Measurements from ENCODE around the gene ITGB3BP. TPM values are rescaled to one million over a fixed set of nuclear protein-coding genes. Genes with fewer than 3 reads are reported as not detected.
"Not testable (repeated sequence)": the region's sequence is repeated elsewhere in the genome, so short reads cannot be mapped to it uniquely, and the experiment has no call there.

ITGB3BP gene
- total RNA-seq, 1 donor from 2014 or later: 12.7 TPM

DNA sequence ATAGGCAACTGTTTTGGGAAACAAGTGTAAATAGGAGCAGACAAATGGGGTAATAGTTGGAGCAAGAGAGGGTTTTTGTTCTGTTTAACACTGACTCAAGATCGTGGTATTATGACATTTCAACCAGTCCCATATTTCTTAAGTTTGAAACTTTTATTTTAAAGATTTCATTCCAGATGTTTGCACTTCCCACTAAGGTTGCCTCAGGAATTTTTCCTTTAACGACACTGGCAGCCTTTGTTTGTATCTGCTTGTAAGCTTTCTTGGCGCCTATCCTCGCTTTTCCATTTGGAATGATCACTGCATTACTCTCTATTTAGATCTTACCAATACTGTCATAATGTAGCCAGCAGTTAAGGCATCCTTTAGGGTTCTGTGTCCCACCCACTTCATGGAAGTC, 87.9 kb downstream of the ITGB3BP start:
- TF ChIP-seq, protein P1, sequence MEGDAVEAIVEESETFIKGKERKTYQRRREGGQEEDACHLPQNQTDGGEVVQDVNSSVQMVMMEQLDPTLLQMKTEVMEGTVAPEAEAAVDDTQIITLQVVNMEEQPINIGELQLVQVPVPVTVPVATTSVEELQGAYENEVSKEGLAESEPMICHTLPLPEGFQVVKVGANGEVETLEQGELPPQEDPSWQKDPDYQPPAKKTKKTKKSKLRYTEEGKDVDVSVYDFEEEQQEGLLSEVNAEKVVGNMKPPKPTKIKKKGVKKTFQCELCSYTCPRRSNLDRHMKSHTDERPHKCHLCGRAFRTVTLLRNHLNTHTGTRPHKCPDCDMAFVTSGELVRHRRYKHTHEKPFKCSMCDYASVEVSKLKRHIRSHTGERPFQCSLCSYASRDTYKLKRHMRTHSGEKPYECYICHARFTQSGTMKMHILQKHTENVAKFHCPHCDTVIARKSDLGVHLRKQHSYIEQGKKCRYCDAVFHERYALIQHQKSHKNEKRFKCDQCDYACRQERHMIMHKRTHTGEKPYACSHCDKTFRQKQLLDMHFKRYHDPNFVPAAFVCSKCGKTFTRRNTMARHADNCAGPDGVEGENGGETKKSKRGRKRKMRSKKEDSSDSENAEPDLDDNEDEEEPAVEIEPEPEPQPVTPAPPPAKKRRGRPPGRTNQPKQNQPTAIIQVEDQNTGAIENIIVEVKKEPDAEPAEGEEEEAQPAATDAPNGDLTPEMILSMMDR (IDR thresholded peaks at IDR 0.05; ENCODE audit: partially characterized antibody, unreplicated experiment): no peak
- no peaks in the 10 kb centered on the region for H3K36me3 Mint-ChIP-seq (ENCODE audit: unreplicated experiment)
- DNase-seq: no peak
- H3K4me3 Mint-ChIP-seq (ENCODE audit: unreplicated experiment): no peak overlapping the region
- no peaks in the 10 kb centered on the region for H3K4me1 Mint-ChIP-seq (ENCODE audit: low read depth, unreplicated experiment)
- H3K27me3 Mint-ChIP-seq (ENCODE audit: unreplicated experiment): no peaks in the 10 kb centered on the region
- peaks cover 2% of the 10 kb centered on the region for H3K9me3 Mint-ChIP-seq (ENCODE audit: unreplicated experiment)
- no peak overlapping the region for H3K27ac Mint-ChIP-seq (ENCODE audit: unreplicated experiment)

DNA sequence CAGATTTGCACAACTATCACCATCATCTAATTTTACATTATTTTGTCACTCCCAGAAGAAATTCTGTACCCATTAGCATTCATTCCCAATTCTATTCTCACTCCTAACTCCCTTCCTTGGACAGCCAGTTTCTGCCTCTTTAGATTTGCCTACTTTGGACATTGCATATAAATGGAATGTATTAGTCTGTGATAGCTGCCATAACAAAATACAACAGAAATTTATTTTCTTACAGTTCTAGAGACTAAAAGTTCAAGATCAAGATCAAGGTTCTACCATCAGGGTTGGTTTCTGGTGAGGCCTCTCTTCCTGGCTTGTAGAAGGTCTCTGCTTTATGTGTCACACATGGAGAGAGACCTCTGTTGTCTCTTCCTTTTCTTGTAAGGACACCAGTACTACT, 93.7 kb downstream of the ITGB3BP start:
- TF ChIP-seq, protein P1 (IDR thresholded peaks at IDR 0.05; ENCODE audit: partially characterized antibody, unreplicated experiment): no peak
- Mint-ChIP-seq H3K27me3 (ENCODE audit: unreplicated experiment) (no peaks in the 10 kb centered on the region), H3K36me3 (ENCODE audit: unreplicated experiment) (peaks cover 7% of the 10 kb centered on the region), H3K4me1 (ENCODE audit: low read depth, unreplicated experiment) (no peaks in the 10 kb centered on the region), H3K27ac (ENCODE audit: unreplicated experiment) (no peak overlapping the region), H3K4me3 (ENCODE audit: unreplicated experiment) (no peak overlapping the region), H3K9me3 (ENCODE audit: unreplicated experiment) (peaks cover 4% of the 10 kb centered on the region)
- no peak for DNase-seq

DNA sequence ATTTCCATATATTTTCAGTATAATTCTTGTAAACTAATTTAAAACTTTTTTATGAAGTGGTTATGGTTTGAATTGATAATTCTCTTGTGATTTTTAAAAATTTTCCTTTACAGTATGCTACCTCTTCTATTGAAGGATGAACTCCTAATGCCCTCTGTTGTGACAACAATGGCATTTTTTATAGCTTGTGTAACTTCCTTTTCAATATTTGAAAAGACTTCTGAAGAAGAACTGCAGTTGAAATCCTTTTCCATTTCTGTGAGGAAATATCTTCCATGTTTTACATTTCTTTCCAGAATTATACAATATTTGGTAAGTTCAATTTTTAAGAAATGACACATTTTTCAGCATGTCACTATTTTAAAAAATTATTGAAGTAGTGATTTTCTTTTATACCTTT, 94.2 kb downstream of the ITGB3BP start:
- Mint-ChIP-seq H3K4me3 (ENCODE audit: unreplicated experiment) (no peak overlapping the region), H3K9me3 (ENCODE audit: unreplicated experiment) (peaks cover 4% of the 10 kb centered on the region), H3K27me3 (ENCODE audit: unreplicated experiment) (no peaks in the 10 kb centered on the region), H3K27ac (ENCODE audit: unreplicated experiment) (no peak overlapping the region), H3K36me3 (ENCODE audit: unreplicated experiment) (peaks cover 7% of the 10 kb centered on the region), H3K4me1 (ENCODE audit: low read depth, unreplicated experiment) (no peaks in the 10 kb centered on the region)
- TF ChIP-seq, protein P1 (IDR thresholded peaks at IDR 0.05; ENCODE audit: partially characterized antibody, unreplicated experiment): no peak
- no peak for DNase-seq

DNA sequence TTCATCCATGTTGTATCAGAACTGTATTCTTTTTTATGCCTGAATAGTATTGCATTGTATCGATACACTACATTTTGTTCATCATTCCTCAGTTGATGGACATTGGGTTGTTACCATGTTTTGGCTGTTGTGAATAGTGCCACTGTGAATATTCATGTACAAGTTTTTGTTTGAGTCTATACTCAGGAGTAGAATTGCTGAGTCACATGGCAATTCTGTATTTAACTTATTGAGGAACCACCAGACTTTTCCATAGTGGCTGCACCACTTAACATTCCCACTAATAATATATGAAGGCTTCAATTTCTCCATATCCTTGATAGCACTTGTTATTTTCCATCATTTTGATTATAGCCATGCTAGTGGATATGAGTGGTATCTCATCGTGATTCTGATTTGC, 99.4 kb downstream of the ITGB3BP start:
- TF ChIP-seq, protein P1 (IDR thresholded peaks at IDR 0.05; ENCODE audit: partially characterized antibody, unreplicated experiment): no peak
- Mint-ChIP-seq H3K9me3 (ENCODE audit: unreplicated experiment) (no peaks in the 10 kb centered on the region), H3K27ac (ENCODE audit: unreplicated experiment) (no peak overlapping the region), H3K4me3 (ENCODE audit: unreplicated experiment) (no peak overlapping the region), H3K27me3 (ENCODE audit: unreplicated experiment) (no peaks in the 10 kb centered on the region), H3K4me1 (ENCODE audit: low read depth, unreplicated experiment) (no peaks in the 10 kb centered on the region), H3K36me3 (ENCODE audit: unreplicated experiment) (no peaks in the 10 kb centered on the region)
- no peak for DNase-seq

DNA sequence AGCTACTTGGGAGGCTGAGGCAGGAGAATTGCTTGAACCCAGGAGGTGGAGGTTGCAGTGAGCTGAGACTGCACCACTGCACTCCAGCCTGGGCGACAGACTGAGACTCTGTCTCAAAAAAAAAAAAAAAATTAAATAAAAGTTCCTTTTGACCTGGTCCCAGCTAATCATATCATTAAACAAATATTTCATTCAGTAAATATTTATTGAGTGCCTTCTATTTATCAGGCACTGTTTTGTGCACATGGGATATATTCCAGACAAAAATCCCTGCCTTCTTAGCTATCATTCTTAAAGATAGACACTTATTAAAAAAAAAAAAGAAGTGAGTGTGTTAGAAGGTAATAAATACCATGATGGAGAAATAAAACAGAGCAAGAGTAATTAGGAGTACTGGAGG, 102.3 kb downstream of the ITGB3BP start:
- not testable (repeated sequence) for H3K27me3 Mint-ChIP-seq (ENCODE audit: unreplicated experiment); DNase-seq; H3K9me3 Mint-ChIP-seq (ENCODE audit: unreplicated experiment); H3K27ac Mint-ChIP-seq (ENCODE audit: unreplicated experiment); H3K4me3 Mint-ChIP-seq (ENCODE audit: unreplicated experiment); H3K4me1 Mint-ChIP-seq (ENCODE audit: low read depth, unreplicated experiment); H3K36me3 Mint-ChIP-seq (ENCODE audit: unreplicated experiment)

DNA sequence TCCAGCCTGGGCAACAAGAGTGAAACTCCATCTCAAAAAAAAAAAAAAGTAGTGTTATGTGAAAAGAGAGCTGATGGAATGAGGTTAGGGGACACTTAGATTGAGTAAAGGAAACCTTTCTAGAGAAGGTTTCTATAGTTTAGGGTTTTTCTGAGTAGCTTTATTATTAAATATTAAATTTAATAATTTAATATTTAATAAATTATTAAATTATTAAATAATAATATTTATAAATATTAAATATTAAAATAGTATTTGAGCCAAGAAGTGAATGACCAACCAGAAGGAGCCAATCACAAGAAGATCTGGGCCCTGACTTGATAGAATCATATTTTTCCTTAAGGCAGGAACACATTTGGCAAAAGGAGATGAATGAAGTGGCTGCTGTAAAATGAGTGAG, 104.9 kb downstream of the ITGB3BP start:
- H3K36me3 Mint-ChIP-seq (ENCODE audit: unreplicated experiment): no peaks in the 10 kb centered on the region
- no peaks in the 10 kb centered on the region for H3K27me3 Mint-ChIP-seq (ENCODE audit: unreplicated experiment)
- H3K4me3 Mint-ChIP-seq (ENCODE audit: unreplicated experiment): no peak overlapping the region
- H3K4me1 Mint-ChIP-seq (ENCODE audit: low read depth, unreplicated experiment): peaks cover 3% of the 10 kb centered on the region
- TF ChIP-seq, protein P1 (IDR thresholded peaks at IDR 0.05; ENCODE audit: partially characterized antibody, unreplicated experiment): no peak
- no peak overlapping the region for H3K27ac Mint-ChIP-seq (ENCODE audit: unreplicated experiment)
- no peaks in the 10 kb centered on the region for H3K9me3 Mint-ChIP-seq (ENCODE audit: unreplicated experiment)
- DNase-seq: no peak
